22Rv1 (cell line): ENCODE measurements around the gene CD151.

Source experiments
- ZFX ChIP-seq: fragments of 450-650 bp; IDR thresholded peaks from 2 replicates; pipeline ENCODE4 v1.6.1; 2017; ENCODE audit warnings: antibody characterized with exemption, borderline replicate concordance
- TF ChIP-seq, protein P1 (sequence below): fragments of 450-650 bp; IDR thresholded peaks from 2 replicates; pipeline ENCODE4 v1.5.1; 2017; ENCODE audit warnings: mild to moderate bottlenecking

DNA sequence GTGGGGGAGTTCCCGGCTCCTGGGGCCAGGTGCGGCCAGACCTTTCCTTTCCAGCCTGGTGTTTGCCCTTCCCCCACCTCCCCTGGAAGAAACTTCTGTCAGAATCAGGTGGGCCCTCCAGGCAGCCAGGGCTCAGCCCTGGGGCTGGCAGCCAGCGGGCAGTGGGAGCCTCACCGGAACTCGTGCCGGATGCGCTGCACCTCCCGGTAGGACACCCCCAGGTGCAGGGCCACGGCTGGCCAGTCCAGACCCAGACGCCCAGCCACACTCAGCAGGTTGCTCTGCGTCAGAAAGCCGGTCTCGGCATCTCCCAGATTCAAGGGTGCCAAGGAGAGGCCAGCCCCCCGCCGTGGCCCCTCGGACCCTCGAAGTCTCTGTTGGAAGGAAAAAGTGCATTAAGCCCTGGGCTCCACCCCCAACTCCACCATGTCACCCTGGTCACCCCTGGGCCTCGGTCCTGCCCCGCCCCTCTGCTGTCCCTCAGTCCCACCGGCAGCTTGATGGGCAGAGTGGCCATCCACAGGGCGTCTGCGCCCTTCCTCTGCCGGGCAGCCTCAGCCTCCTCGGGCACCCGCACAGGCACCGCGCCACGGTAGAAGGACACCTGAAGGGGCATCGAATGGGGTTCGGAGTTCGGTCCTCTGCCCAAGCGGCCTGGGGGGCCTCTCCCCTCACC, 33.0 kb upstream of the CD151 start:
- TF ChIP-seq, protein P1, sequence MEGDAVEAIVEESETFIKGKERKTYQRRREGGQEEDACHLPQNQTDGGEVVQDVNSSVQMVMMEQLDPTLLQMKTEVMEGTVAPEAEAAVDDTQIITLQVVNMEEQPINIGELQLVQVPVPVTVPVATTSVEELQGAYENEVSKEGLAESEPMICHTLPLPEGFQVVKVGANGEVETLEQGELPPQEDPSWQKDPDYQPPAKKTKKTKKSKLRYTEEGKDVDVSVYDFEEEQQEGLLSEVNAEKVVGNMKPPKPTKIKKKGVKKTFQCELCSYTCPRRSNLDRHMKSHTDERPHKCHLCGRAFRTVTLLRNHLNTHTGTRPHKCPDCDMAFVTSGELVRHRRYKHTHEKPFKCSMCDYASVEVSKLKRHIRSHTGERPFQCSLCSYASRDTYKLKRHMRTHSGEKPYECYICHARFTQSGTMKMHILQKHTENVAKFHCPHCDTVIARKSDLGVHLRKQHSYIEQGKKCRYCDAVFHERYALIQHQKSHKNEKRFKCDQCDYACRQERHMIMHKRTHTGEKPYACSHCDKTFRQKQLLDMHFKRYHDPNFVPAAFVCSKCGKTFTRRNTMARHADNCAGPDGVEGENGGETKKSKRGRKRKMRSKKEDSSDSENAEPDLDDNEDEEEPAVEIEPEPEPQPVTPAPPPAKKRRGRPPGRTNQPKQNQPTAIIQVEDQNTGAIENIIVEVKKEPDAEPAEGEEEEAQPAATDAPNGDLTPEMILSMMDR: no peak
- no peak for TF ChIP-seq ZFX
